Measurements from ENCODE around the gene LAMA1.
A peak's percentile ranks its signal among the peaks of the same experiment; 100 is the strongest.

Gene LAMA1

GRCh38 chr18:7082671-7083070 lies 34.9 kb downstream of the LAMA1 start:
- Mint-ChIP-seq H3K36me3 (no peaks in the 10 kb centered on the region), H3K9me3 (no peaks in the 10 kb centered on the region), H3K27ac (no peak overlapping the region), H3K4me1 (no peaks in the 10 kb centered on the region), H3K27me3 (no peaks in the 10 kb centered on the region), H3K4me3 (no peak overlapping the region)

DNA sequence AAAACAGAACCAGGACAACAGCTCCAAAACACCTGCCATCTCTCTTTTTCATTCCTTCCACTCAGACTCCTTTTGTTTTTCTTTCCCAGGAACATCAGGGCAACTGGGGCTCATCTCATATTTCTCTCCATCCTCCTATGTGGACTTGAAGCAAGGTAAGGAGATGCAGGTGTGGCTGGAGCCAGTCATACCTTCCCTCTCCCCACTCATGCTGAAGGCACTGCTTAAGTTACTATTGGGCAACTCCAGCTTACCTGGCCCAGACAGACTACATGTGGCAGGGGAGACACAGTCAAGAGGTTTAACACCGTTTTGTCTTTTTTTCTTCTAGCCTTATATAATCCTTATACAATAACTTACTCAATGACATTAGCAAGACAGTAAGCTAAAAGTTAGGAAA lies 38.4 kb downstream of the LAMA1 start:
- Mint-ChIP-seq H3K4me3 (no peak overlapping the region), H3K36me3 (no peaks in the 10 kb centered on the region), H3K27me3 (no peaks in the 10 kb centered on the region), H3K4me1 (no peaks in the 10 kb centered on the region), H3K27ac (no peak overlapping the region), H3K9me3 (no peaks in the 10 kb centered on the region)

- Mint-ChIP-seq H3K9me3 (no peaks in the 10 kb centered on the region), H3K27me3 (no peaks in the 10 kb centered on the region), H3K27ac (no peak overlapping the region), H3K4me3 (no peak overlapping the region), H3K4me1 (no peaks in the 10 kb centered on the region), H3K36me3 (no peaks in the 10 kb centered on the region)
These were observed 45.0 kb downstream of the LAMA1 start for GRCh38 chr18:7072593-7072992.

- no peaks in the 10 kb centered on the region for H3K36me3 Mint-ChIP-seq
- H3K27ac Mint-ChIP-seq, result no peak overlapping the region
- no peaks in the 10 kb centered on the region for H3K4me1 Mint-ChIP-seq
- H3K27me3 Mint-ChIP-seq, result no peaks in the 10 kb centered on the region
- H3K4me3 Mint-ChIP-seq, result no peak overlapping the region
- no peaks in the 10 kb centered on the region for H3K9me3 Mint-ChIP-seq
These were observed 46.0 kb downstream of the LAMA1 start for GRCh38 chr18:7071600-7071999.

- H3K27ac Mint-ChIP-seq, result no peak overlapping the region
- H3K4me1 Mint-ChIP-seq, result no peaks in the 10 kb centered on the region
- no peaks in the 10 kb centered on the region for H3K36me3 Mint-ChIP-seq
- no peaks in the 10 kb centered on the region for H3K9me3 Mint-ChIP-seq
- H3K27me3 Mint-ChIP-seq, result no peaks in the 10 kb centered on the region
- H3K4me3 Mint-ChIP-seq, result no peak overlapping the region
These were observed 47.1 kb downstream of the LAMA1 start for GRCh38 chr18:7070466-7070865.

GRCh38 chr18:7068871-7069590 lies 48.6 kb downstream of the LAMA1 start:
- Mint-ChIP-seq H3K27me3 (no peaks in the 10 kb centered on the region), H3K4me1 (no peaks in the 10 kb centered on the region), H3K36me3 (no peaks in the 10 kb centered on the region), H3K4me3 (no peak overlapping the region), H3K9me3 (no peaks in the 10 kb centered on the region), H3K27ac (no peak overlapping the region)

DNA sequence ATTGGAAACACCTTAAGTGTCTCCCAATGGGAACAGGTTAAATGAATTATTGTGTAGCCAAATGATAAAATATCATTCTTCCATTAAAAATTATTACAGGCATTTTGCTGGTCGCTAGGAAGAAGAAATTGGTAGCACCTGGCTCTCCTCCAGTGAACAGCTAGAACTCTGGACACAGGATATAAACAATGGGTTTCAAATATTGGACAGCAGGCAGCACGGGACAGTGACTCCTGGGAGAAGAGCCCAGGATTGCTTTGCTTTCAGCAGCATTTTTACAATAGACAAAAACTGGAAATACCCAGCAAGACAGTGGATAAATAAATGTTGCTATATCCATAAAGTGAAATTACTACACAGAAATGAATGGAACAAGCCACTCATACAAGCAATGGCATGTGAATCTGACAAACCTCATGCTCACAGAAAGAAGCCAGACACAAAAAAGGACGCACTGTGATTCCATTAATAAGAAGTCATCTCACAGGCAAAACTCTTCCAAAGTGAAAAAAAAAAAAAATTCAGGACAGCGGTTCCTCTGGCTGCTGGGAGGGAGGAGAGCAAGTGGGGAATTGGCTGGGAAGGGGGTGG lies 50.5 kb downstream of the LAMA1 start:
- no peak overlapping the region for H3K4me3 Mint-ChIP-seq
- H3K9me3 Mint-ChIP-seq, result no peaks in the 10 kb centered on the region
- H3K4me1 Mint-ChIP-seq, result no peaks in the 10 kb centered on the region
- no peak overlapping the region for H3K27ac Mint-ChIP-seq
- H3K27me3 Mint-ChIP-seq, result no peaks in the 10 kb centered on the region
- H3K36me3 Mint-ChIP-seq, result no peaks in the 10 kb centered on the region

DNA sequence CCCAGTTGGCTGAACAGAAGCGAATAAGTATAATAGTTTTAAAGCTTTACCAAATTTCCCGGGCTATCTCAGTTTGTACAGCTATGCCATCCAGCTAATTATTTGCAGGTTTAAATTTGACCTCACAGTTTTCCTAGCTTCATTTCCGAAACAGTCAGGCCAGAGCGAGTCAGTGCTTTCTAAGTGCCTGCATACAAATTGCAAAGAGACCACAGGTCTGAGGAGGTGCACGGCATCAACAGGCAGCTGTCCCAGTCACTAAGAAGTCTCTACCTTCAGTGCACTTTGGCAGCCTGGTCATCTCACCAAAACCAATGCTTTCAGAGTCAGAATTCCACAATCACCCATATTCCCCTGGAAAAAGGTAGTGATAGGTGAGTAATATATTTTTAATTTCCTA lies 51.9 kb downstream of the LAMA1 start:
- no peak overlapping the region for H3K4me3 Mint-ChIP-seq
- H3K9me3 Mint-ChIP-seq, result no peaks in the 10 kb centered on the region
- H3K36me3 Mint-ChIP-seq, result no peaks in the 10 kb centered on the region
- H3K4me1 Mint-ChIP-seq, result no peaks in the 10 kb centered on the region
- H3K27me3 Mint-ChIP-seq, result no peaks in the 10 kb centered on the region
- no peak overlapping the region for H3K27ac Mint-ChIP-seq

GRCh38 chr18:7064346-7064745 lies 53.3 kb downstream of the LAMA1 start:
- H3K27ac Mint-ChIP-seq, result no peak overlapping the region
- H3K36me3 Mint-ChIP-seq, result no peaks in the 10 kb centered on the region
- H3K27me3 Mint-ChIP-seq, result no peaks in the 10 kb centered on the region
- no peaks in the 10 kb centered on the region for H3K9me3 Mint-ChIP-seq
- no peaks in the 10 kb centered on the region for H3K4me1 Mint-ChIP-seq
- no peak overlapping the region for H3K4me3 Mint-ChIP-seq

DNA sequence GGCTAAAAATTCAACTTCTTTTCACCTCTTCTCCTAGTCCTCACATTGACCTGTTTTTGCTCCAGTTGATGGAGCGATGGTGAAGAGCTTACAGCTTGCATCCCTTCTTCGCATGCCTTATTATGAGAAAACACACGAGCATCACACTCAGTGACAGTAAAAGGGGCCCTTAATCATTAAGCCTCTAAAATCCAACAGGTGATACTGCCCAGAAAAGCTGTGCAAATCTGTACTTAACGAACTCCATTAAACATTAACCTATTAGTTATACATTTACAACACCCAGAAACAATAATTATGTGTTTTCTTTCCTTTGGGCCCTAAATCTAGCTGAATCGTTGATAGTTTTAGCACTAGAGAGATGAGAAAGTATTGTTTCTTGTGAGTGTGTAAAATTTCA lies 54.8 kb downstream of the LAMA1 start:
- H3K27me3 Mint-ChIP-seq, result no peaks in the 10 kb centered on the region
- H3K4me1 Mint-ChIP-seq, result no peaks in the 10 kb centered on the region
- no peak overlapping the region for H3K4me3 Mint-ChIP-seq
- H3K27ac Mint-ChIP-seq, result no peak overlapping the region
- H3K36me3 Mint-ChIP-seq, result no peaks in the 10 kb centered on the region
- no peaks in the 10 kb centered on the region for H3K9me3 Mint-ChIP-seq

GRCh38 chr18:7062236-7062635 lies 55.4 kb downstream of the LAMA1 start:
- H3K36me3 Mint-ChIP-seq, result no peaks in the 10 kb centered on the region
- H3K4me1 Mint-ChIP-seq, result no peaks in the 10 kb centered on the region
- H3K4me3 Mint-ChIP-seq, result no peak overlapping the region
- no peaks in the 10 kb centered on the region for H3K9me3 Mint-ChIP-seq
- H3K27ac Mint-ChIP-seq, result no peak overlapping the region
- H3K27me3 Mint-ChIP-seq, result no peaks in the 10 kb centered on the region

- H3K4me1 Mint-ChIP-seq, result no peaks in the 10 kb centered on the region
- no peaks in the 10 kb centered on the region for H3K27me3 Mint-ChIP-seq
- H3K4me3 Mint-ChIP-seq, result no peak overlapping the region
- no peak overlapping the region for H3K27ac Mint-ChIP-seq
- no peaks in the 10 kb centered on the region for H3K36me3 Mint-ChIP-seq
- no peaks in the 10 kb centered on the region for H3K9me3 Mint-ChIP-seq
These were observed 58.3 kb downstream of the LAMA1 start for GRCh38 chr18:7059276-7059675.

DNA sequence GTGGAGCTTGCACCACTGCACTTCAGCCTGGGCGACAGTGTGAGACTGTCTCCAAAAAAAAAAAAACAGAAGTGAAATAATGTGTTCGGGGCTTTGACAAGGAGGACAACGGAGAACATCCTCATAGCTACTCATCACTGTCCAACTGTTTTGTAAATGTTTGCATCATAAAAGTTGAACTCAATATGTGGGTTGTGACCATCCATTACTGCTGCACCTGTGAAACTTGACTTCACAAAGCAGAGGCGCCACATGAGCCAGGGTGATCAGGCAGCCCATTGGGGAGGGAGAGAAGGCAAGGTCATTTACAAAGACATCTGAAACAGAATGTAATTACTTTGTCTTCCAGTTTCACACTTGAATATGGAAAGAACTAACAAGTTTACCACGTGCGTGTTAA lies 61.6 kb downstream of the LAMA1 start:
- H3K27ac Mint-ChIP-seq, result no peak overlapping the region
- no peaks in the 10 kb centered on the region for H3K27me3 Mint-ChIP-seq
- no peak overlapping the region for H3K4me3 Mint-ChIP-seq
- H3K36me3 Mint-ChIP-seq, result no peaks in the 10 kb centered on the region
- no peaks in the 10 kb centered on the region for H3K9me3 Mint-ChIP-seq
- no peaks in the 10 kb centered on the region for H3K4me1 Mint-ChIP-seq

- no peaks in the 10 kb centered on the region for H3K27me3 Mint-ChIP-seq
- H3K9me3 Mint-ChIP-seq, result no peaks in the 10 kb centered on the region
- H3K36me3 Mint-ChIP-seq, result no peaks in the 10 kb centered on the region
- H3K4me1 Mint-ChIP-seq, result no peaks in the 10 kb centered on the region
- H3K4me3 Mint-ChIP-seq, result no peak overlapping the region
- no peak overlapping the region for H3K27ac Mint-ChIP-seq
These were observed 67.6 kb downstream of the LAMA1 start for GRCh38 chr18:7049951-7050350.

DNA sequence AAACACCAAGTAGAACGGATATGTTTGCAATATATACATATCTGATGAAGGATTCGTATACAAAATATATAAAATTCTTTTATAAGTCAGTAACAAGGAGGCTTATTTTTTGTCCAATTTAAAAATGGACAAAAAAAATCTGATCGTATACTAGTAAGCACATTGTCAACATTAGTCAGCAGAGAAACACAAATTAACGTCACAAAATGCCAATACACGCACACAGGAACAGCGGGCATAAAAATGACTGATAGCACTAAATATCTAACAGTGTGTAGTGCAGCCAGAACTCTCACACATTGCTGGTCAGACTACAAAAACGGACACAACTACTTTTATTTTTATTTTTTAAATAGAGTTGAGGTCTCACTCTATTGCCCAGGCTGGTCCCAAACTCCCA lies 69.5 kb downstream of the LAMA1 start:
- Mint-ChIP-seq H3K27ac (no peak overlapping the region), H3K27me3 (no peaks in the 10 kb centered on the region), H3K9me3 (no peaks in the 10 kb centered on the region), H3K4me1 (no peaks in the 10 kb centered on the region), H3K4me3 (no peak overlapping the region), H3K36me3 (no peaks in the 10 kb centered on the region)

DNA sequence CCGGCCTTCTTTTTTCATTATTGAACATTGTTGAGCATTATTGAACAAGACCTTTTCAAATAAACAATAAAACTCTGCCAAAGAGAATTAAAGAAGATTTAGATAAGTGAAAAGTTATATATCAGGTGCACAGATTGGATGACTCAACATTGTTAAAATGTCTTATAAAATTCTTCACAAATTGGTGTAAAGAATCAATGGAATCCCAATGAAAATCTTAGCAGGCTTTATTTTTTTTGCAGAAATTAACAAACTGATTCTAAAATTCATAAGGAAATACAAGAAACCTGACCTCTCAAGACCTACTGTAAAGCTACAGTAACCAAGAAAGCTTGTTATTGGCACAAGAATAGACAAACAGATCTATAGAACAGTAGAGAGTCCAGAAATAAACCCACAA lies 70.3 kb downstream of the LAMA1 start:
- H3K27ac Mint-ChIP-seq, result no peak overlapping the region
- no peak overlapping the region for H3K4me3 Mint-ChIP-seq
- no peaks in the 10 kb centered on the region for H3K27me3 Mint-ChIP-seq
- no peaks in the 10 kb centered on the region for H3K36me3 Mint-ChIP-seq
- no peaks in the 10 kb centered on the region for H3K4me1 Mint-ChIP-seq
- H3K9me3 Mint-ChIP-seq, result no peaks in the 10 kb centered on the region

- Mint-ChIP-seq H3K27ac (peak overlapping the region; percentile 56), H3K9me3 (no peaks in the 10 kb centered on the region), H3K4me3 (no peak overlapping the region), H3K36me3 (no peaks in the 10 kb centered on the region), H3K27me3 (peaks cover 3% of the 10 kb centered on the region), H3K4me1 (no peaks in the 10 kb centered on the region)
These were observed 79.2 kb downstream of the LAMA1 start for GRCh38 chr18:7038330-7038851.

Data from activated naive CD4-positive, alpha-beta T cell treated with anti-CD3 and anti-CD28 coated beads, Interleukin-2, amount 50 U/mL, for 24 hours (primary cell).